ENCODE data around the gene SDC4.

SDC4 gene

DNA sequence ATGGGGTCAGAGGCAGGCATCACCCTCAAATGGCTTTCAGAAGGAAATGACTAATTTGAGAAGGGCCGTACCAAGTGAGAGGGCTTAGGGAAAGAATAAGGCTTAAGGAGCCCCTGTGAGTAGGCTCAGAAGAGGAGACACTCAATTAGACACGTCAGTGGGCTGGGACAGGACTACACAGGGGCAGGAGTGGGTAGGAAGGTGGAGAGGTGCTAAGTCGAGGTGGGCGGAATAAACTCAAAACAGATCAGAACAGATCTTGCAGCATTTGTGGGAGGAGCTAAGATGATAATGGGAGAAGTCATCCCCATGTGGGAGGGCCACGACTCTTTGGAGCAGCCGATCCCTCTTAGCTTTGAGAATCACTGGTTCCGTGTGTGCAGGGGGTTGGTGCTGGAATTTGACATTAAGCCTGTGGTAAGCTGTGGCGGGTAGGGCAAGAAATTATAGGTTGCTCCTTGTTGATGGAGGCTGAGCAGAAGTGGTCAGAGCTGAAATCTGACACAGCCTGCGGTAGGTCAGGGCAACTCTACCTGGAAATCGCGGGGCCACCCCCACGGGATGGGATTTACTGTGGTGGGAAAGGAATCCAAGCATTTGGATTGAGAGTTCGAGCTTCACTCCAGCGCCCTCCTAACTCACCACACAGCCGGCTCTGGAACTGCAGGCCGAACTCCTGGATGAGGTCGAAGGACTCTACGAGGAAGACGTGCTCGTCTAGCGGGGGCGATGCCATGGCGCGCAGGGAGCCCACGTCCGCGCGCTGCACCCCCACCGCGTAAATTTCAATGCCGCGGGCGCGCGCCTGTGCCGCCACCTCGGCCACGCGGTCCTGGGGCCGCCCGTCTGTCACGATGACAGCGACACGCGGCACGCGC, 44.4 kb downstream of the SDC4 start:
- Histone ChIP-seq H3K79me2 (ENCODE audit: insufficient read depth, low read length) (no peaks in the 10 kb centered on the region), H3K9ac (ENCODE audit: low read depth, low read length, poor library complexity, severe bottlenecking) (no peak overlapping the region), H3F3A (ENCODE audit: low read depth) (no peaks in the 10 kb centered on the region), H3K9me2 (replicated peaks; ENCODE audit: low read depth, low read length) (no peaks in the 10 kb centered on the region), H3K4me1 (ENCODE audit: insufficient read depth, low read length, poor library complexity, severe bottlenecking) (no peaks in the 10 kb centered on the region), H3K36me3 (ENCODE audit: insufficient read depth, low read length) (no peaks in the 10 kb centered on the region), H2AFZ (ENCODE audit: low read length) (no peak overlapping the region; the same call in 1 of the 2 replicates), H3K27me3 (ENCODE audit: insufficient read depth, low read length, poor library complexity, severe bottlenecking) (no peaks in the 10 kb centered on the region), H4K20me1 (ENCODE audit: insufficient read depth, low read length, poor library complexity, severe bottlenecking) (no peaks in the 10 kb centered on the region), H3K4me2 (ENCODE audit: low read depth, low read length, poor library complexity, severe bottlenecking) (no peak overlapping the region), H3K9me3 (ENCODE audit: insufficient read depth, low read depth, low read length) (no peaks in the 10 kb centered on the region), H3K4me3 (ENCODE audit: low read length, poor library complexity, severe bottlenecking) (no peak overlapping the region)
- TF ChIP-seq, protein P1, sequence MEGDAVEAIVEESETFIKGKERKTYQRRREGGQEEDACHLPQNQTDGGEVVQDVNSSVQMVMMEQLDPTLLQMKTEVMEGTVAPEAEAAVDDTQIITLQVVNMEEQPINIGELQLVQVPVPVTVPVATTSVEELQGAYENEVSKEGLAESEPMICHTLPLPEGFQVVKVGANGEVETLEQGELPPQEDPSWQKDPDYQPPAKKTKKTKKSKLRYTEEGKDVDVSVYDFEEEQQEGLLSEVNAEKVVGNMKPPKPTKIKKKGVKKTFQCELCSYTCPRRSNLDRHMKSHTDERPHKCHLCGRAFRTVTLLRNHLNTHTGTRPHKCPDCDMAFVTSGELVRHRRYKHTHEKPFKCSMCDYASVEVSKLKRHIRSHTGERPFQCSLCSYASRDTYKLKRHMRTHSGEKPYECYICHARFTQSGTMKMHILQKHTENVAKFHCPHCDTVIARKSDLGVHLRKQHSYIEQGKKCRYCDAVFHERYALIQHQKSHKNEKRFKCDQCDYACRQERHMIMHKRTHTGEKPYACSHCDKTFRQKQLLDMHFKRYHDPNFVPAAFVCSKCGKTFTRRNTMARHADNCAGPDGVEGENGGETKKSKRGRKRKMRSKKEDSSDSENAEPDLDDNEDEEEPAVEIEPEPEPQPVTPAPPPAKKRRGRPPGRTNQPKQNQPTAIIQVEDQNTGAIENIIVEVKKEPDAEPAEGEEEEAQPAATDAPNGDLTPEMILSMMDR (conservative IDR thresholded peaks at IDR 0.05; ENCODE audit: low read length) = no peak
- TF ChIP-seq EZH2phosphoT487 (IDR thresholded peaks at IDR 0.05; ENCODE audit: borderline replicate concordance) = no peak

DNA sequence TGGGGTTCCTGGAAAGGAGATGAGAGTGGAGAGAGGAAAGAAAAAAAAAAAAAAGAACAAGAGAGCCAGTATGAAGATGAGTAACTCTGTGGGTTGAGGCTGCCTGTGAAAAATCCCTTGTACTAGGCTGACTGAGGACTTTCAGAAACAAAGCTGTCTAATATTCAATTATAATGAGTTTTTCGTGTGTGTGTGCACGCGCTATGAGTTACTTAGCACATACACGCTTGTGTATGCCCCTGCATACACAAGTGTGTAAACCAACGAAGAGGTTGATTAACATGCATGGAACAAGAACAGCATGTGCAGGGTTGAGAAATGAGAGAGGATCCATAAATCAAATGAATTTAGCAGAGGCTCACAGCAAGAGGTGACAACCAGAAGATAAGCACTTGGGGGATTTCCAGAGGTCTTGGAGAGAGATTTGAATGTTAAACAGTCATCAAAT, 46.4 kb downstream of the SDC4 start:
- Histone ChIP-seq H3K27me3 (ENCODE audit: insufficient read depth, low read length, poor library complexity, severe bottlenecking) (no peaks in the 10 kb centered on the region), H3F3A (ENCODE audit: low read depth) (no peaks in the 10 kb centered on the region), H3K4me2 (ENCODE audit: low read depth, low read length, poor library complexity, severe bottlenecking) (no peak overlapping the region), H3K79me2 (ENCODE audit: insufficient read depth, low read length) (no peaks in the 10 kb centered on the region), H3K9me2 (replicated peaks; ENCODE audit: low read depth, low read length) (no peaks in the 10 kb centered on the region), H3K4me3 (ENCODE audit: low read length, poor library complexity, severe bottlenecking) (no peak overlapping the region), H3K9ac (ENCODE audit: low read depth, low read length, poor library complexity, severe bottlenecking) (no peak overlapping the region), H3K36me3 (ENCODE audit: insufficient read depth, low read length) (no peaks in the 10 kb centered on the region), H2AFZ (ENCODE audit: low read length) (no peak overlapping the region), H3K9me3 (ENCODE audit: insufficient read depth, low read depth, low read length) (no peaks in the 10 kb centered on the region), H3K4me1 (ENCODE audit: insufficient read depth, low read length, poor library complexity, severe bottlenecking) (no peaks in the 10 kb centered on the region), H4K20me1 (ENCODE audit: insufficient read depth, low read length, poor library complexity, severe bottlenecking) (no peaks in the 10 kb centered on the region)
- no peak for TF ChIP-seq EZH2phosphoT487 (IDR thresholded peaks at IDR 0.05; ENCODE audit: borderline replicate concordance)
- TF ChIP-seq, protein P1 (conservative IDR thresholded peaks at IDR 0.05; ENCODE audit: low read length) = no peak

DNA sequence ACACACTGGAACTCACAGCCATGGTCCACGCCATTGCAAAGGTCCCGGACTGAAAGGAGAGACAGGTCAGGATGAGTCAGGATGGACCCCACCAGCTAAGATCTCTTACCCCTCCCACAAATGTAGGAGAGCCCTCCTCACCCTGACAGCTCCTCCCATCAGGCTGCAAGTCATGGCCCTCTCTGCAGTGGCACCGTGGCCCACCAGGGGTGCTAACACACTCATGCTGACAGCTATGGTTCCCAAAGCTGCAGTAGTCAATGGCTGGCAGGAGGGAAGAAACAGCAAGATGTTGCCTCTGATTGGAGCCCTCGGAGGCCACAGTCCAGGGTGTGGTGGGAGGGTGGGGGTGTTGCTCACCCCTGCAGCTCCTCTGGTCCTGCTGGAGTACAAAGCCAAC, 47.3 kb downstream of the SDC4 start:
- Histone ChIP-seq H3K9ac (ENCODE audit: low read depth, low read length, poor library complexity, severe bottlenecking) (no peak overlapping the region), H3K4me2 (ENCODE audit: low read depth, low read length, poor library complexity, severe bottlenecking) (no peak overlapping the region), H4K20me1 (ENCODE audit: insufficient read depth, low read length, poor library complexity, severe bottlenecking) (no peaks in the 10 kb centered on the region), H3K4me3 (ENCODE audit: low read length, poor library complexity, severe bottlenecking) (no peak overlapping the region), H3K79me2 (ENCODE audit: insufficient read depth, low read length) (no peaks in the 10 kb centered on the region), H3F3A (ENCODE audit: low read depth) (no peaks in the 10 kb centered on the region), H2AFZ (ENCODE audit: low read length) (peak overlapping the region; percentile 65; the same call in 1 of the 2 replicates), H3K9me2 (replicated peaks; ENCODE audit: low read depth, low read length) (no peaks in the 10 kb centered on the region), H3K9me3 (ENCODE audit: insufficient read depth, low read depth, low read length) (no peaks in the 10 kb centered on the region), H3K36me3 (ENCODE audit: insufficient read depth, low read length) (no peaks in the 10 kb centered on the region), H3K27me3 (ENCODE audit: insufficient read depth, low read length, poor library complexity, severe bottlenecking) (no peaks in the 10 kb centered on the region), H3K4me1 (ENCODE audit: insufficient read depth, low read length, poor library complexity, severe bottlenecking) (no peaks in the 10 kb centered on the region)
- no peak for TF ChIP-seq EZH2phosphoT487 (IDR thresholded peaks at IDR 0.05; ENCODE audit: borderline replicate concordance)
- TF ChIP-seq, protein P1 (conservative IDR thresholded peaks at IDR 0.05; ENCODE audit: low read length) = peak; percentile 75

Data from Loucy (cell line).